DND-41 (cell line): ENCODE data around the gene NDE1.
"Not testable (repeated sequence)": the region's sequence is repeated elsewhere in the genome, so short reads cannot be mapped to it uniquely, and the experiment has no call there.

Experiments used
- ATAC-seq: fragments of 200-7000 bp; cut with Tn5 transposase; 3 replicates; pipeline ENCODE4 v1.9.1; 2021; ENCODE audit warnings: low read depth; ENCODE audit not compliant: insufficient read depth
- DNase-seq: peaks from one replicate; pipeline ENCODE4 v3.0.0-alpha.2; 2020
- H2AFZ ChIP-seq: 2 replicates; pipeline ENCODE4 v1.6.0; 2012; ENCODE audit warnings: low read depth, low read length
- H3K27ac ChIP-seq: 2 replicates; pipeline ENCODE4 v1.5.1; 2012; ENCODE audit warnings: low read length, inconsistent platforms
- H3K27me3 ChIP-seq: fragments of 200-600 bp; sonication (generic); 2 replicates; pipeline ENCODE4 v1.6.0; 2012; ENCODE audit warnings: low read length, mild to moderate bottlenecking, inconsistent platforms; ENCODE audit not compliant: insufficient read depth, poor library complexity
- H3K36me3 ChIP-seq: 2 replicates; pipeline ENCODE4 v1.5.1; 2012; ENCODE audit warnings: low read length, inconsistent platforms; ENCODE audit not compliant: insufficient read depth
- H3K4me1 ChIP-seq: 2 replicates; pipeline ENCODE4 v1.5.1; 2012; ENCODE audit warnings: mild to moderate bottlenecking, low read length; ENCODE audit not compliant: insufficient read depth
- H3K4me2 ChIP-seq: 2 replicates; pipeline ENCODE4 v1.6.0; 2012; ENCODE audit warnings: mild to moderate bottlenecking, moderate library complexity, low read length, inconsistent platforms; ENCODE audit not compliant: insufficient read depth
- H3K4me3 ChIP-seq, 2 experiments: fragments of 200-600 bp in 1 of 2; shearing (Covaris generic) in 1 of 2; 2 replicates each; pipeline ENCODE4 v1.5.1; 2012 to 2016; ENCODE audit warnings: inconsistent platforms in 2 of 2, low read length in 2 of 2, mild to moderate bottlenecking in 2 of 2, low read depth in 1 of 2, moderate library complexity in 1 of 2
- H3K79me2 ChIP-seq: 2 replicates; pipeline ENCODE4 v1.6.0; 2012; ENCODE audit warnings: low read length, inconsistent platforms; ENCODE audit not compliant: insufficient read depth
- H3K9ac ChIP-seq: 2 replicates; pipeline ENCODE4 v1.6.0; 2012; ENCODE audit warnings: low read depth, mild to moderate bottlenecking, inconsistent platforms, low read length, moderate library complexity
- H3K9me3 ChIP-seq: 2 replicates; pipeline ENCODE4 v1.5.1; 2012; ENCODE audit warnings: low read length, moderate library complexity, mild to moderate bottlenecking, inconsistent platforms; ENCODE audit not compliant: insufficient read depth, severe bottlenecking
- H4K20me1 ChIP-seq: 2 replicates; pipeline ENCODE4 v1.6.0; 2012; ENCODE audit warnings: low read length; ENCODE audit not compliant: insufficient read depth
- EZH2 ChIP-seq: IDR thresholded peaks from 3 replicates; pipeline ENCODE4 v1.6.1; 2012; ENCODE audit warnings: borderline replicate concordance, low read depth, mild to moderate bottlenecking, moderate library complexity, low read length, inconsistent platforms; ENCODE audit not compliant: severe bottlenecking
- TF ChIP-seq, protein P1 (sequence below): IDR thresholded peaks from 2 replicates; pipeline ENCODE4 v1.5.1; 2012; ENCODE audit warnings: borderline replicate concordance, low read length, moderate library complexity, mild to moderate bottlenecking; ENCODE audit not compliant: poor library complexity, severe bottlenecking; ENCODE audit errors: extremely low read depth

NDE1 gene

DNA sequence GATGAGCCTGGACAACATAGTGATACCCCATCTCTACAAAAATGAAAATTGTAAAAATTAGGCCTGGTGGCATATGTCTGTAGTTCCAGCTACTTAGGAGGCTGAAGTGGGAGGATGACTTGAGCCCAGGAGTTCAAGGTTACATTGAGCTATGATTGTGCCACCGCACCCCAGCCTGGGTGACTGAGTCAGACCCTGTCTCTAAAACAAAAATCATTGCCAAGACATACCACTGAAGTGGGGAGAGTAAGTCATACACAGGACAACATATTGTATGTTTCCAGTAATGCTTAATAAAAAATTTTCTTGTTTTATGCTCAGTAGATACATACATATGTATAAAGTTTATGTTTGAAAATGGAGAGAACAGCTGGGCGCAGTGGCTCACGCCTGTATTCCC lies 39.2 kb downstream of the NDE1 start:
- no peak overlapping the region for H3K4me3 ChIP-seq
- H3K36me3 ChIP-seq, result peaks cover 97% of the 10 kb centered on the region
- H3K9me3 ChIP-seq, result no peaks in the 10 kb centered on the region
- peaks cover 9% of the 10 kb centered on the region; the same call in 1 of the 2 replicates for H4K20me1 ChIP-seq
- no peak for TF ChIP-seq EZH2
- TF ChIP-seq, protein P1, sequence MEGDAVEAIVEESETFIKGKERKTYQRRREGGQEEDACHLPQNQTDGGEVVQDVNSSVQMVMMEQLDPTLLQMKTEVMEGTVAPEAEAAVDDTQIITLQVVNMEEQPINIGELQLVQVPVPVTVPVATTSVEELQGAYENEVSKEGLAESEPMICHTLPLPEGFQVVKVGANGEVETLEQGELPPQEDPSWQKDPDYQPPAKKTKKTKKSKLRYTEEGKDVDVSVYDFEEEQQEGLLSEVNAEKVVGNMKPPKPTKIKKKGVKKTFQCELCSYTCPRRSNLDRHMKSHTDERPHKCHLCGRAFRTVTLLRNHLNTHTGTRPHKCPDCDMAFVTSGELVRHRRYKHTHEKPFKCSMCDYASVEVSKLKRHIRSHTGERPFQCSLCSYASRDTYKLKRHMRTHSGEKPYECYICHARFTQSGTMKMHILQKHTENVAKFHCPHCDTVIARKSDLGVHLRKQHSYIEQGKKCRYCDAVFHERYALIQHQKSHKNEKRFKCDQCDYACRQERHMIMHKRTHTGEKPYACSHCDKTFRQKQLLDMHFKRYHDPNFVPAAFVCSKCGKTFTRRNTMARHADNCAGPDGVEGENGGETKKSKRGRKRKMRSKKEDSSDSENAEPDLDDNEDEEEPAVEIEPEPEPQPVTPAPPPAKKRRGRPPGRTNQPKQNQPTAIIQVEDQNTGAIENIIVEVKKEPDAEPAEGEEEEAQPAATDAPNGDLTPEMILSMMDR, result no peak
- no peak overlapping the region for H3K9ac ChIP-seq
- ATAC-seq (no peak), DNase-seq (no peak)
- no peak overlapping the region for H2AFZ ChIP-seq
- H3K4me1 ChIP-seq, result no peaks in the 10 kb centered on the region
- H3K27me3 ChIP-seq, result no peaks in the 10 kb centered on the region
- H3K79me2 ChIP-seq, result peaks cover 7% of the 10 kb centered on the region; the same call in 1 of the 2 replicates
- H3K27ac ChIP-seq, result no peak overlapping the region
- no peak overlapping the region for H3K4me2 ChIP-seq

DNA sequence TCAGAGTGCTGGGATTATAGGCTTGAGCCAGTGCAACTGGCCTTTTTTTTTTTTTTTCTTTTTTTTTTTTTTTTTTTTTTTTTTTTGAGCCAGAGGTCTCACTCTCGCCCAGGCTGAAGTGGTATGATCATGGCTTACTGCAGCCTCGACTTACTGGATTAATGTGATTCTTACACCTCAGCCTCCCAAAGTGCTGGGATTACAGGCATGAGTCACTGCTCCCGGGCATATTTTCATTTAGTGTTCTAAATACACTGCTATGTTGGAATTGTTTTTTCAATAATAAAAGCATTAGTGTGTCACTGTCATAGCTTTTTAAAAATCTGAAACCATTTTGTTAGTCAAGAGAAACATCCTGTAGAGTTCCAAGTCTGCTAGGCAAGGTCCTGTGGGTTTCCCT lies 40.3 kb downstream of the NDE1 start:
- H3K9me3 ChIP-seq, result no peaks in the 10 kb centered on the region
- no peaks in the 10 kb centered on the region for H3K4me1 ChIP-seq
- H2AFZ ChIP-seq, result no peak overlapping the region
- no peak overlapping the region for H3K27ac ChIP-seq
- DNase-seq, result no peak
- TF ChIP-seq, protein P1, result no peak
- TF ChIP-seq EZH2, result no peak
- H3K36me3 ChIP-seq, result peaks cover 97% of the 10 kb centered on the region
- no peak overlapping the region for H3K4me3 ChIP-seq
- H3K27me3 ChIP-seq, result no peaks in the 10 kb centered on the region
- no peaks in the 10 kb centered on the region for H3K79me2 ChIP-seq
- ATAC-seq, result no peak
- H4K20me1 ChIP-seq, result peaks cover 9% of the 10 kb centered on the region; the same call in 1 of the 2 replicates
- H3K4me2 ChIP-seq, result no peak overlapping the region
- no peak overlapping the region for H3K9ac ChIP-seq

DNA sequence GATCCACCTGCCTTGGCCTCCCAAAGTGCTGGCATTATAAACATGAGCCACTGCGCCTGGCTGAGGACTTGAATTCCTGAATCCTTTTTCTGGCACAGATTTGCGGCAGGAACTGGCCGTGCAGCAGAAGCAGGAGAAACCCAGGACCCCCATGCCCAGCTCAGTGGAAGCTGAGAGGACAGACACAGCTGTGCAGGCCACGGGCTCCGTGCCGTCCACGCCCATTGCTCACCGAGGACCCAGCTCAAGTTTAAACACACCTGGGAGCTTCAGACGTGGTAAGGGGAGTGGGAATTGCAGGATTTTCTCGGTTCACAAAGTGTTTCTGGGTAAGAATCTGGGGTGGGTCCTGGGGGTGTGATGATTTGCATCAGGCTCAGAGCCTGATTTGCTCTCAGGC lies 41.0 kb downstream of the NDE1 start:
- peaks cover 9% of the 10 kb centered on the region; the same call in 1 of the 2 replicates for H4K20me1 ChIP-seq
- no peaks in the 10 kb centered on the region for H3K27me3 ChIP-seq
- H2AFZ ChIP-seq, result no peak overlapping the region
- DNase-seq (no peak), ATAC-seq (no peak)
- H3K79me2 ChIP-seq, result no peaks in the 10 kb centered on the region
- TF ChIP-seq, protein P1, result no peak
- no peak for TF ChIP-seq EZH2
- H3K4me2 ChIP-seq, result no peak overlapping the region
- H3K9ac ChIP-seq, result no peak overlapping the region
- no peaks in the 10 kb centered on the region for H3K4me1 ChIP-seq
- no peak overlapping the region for H3K4me3 ChIP-seq
- no peaks in the 10 kb centered on the region for H3K9me3 ChIP-seq
- H3K27ac ChIP-seq, result no peak overlapping the region
- H3K36me3 ChIP-seq, result peaks cover 96% of the 10 kb centered on the region

DNA sequence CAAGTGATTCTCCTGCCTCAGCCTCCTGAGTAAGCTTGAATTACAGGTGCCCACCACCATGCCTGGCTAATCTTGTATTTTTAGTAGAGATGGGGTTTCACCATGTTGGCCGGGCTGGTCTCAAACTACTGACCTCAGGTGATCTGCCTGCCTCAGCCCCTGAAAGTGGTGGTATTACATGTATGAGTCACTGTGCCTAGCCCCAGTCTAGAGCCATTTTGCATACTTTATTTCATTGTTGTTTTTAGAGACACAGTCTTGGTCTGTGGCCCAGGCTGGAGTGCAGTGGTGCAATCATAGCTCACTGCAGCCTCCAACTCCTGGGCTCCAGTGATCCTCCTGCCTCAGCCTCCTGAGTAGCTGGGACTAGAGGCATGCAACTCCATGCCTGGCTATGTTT lies 42.5 kb downstream of the NDE1 start:
- not testable (repeated sequence) for H4K20me1 ChIP-seq, H3K9me3 ChIP-seq, DNase-seq, H3K79me2 ChIP-seq, H3K4me1 ChIP-seq, H3K9ac ChIP-seq, ATAC-seq, H3K4me2 ChIP-seq, H2AFZ ChIP-seq, H3K4me3 ChIP-seq, H3K27ac ChIP-seq, H3K27me3 ChIP-seq
- peaks cover 96% of the 10 kb centered on the region for H3K36me3 ChIP-seq
